ENCODE measurements around the gene WDR81. TPM values are rescaled to one million over a fixed set of nuclear protein-coding genes. Genes with fewer than 3 reads are reported as not detected.

WDR81 gene
- total RNA-seq, 2 experiments from 2014 or later: 6.3 to 7.3 TPM

DNA sequence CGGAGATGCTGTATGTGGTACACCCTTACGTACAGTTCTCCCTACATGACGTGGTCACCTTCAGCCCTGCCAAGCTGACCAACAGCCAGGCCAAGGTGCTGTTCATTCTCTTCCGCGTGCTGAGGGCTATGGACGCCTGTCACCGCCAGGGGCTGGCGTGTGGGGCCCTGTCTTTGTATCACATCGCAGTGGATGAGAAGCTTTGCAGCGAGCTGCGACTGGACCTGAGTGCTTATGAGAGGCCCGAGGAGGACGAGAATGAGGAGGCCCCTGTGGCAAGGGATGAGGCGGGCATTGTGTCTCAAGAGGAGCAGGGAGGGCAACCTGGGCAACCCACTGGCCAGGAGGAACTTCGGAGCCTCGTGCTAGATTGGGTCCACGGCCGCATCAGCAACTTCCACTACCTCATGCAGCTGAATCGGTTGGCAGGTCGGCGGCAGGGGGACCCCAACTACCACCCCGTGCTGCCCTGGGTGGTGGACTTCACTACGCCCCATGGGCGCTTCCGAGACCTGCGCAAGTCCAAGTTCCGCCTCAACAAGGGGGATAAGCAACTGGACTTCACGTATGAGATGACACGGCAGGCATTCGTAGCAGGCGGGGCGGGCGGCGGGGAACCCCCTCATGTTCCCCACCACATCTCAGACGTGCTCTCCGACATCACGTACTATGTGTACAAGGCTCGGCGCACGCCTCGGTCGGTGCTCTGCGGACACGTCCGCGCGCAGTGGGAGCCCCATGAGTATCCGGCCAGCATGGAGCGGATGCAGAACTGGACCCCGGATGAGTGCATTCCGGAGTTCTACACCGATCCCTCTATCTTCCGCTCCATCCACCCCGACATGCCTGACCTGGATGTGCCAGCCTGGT, 1.4 kb downstream of the WDR81 start:
- H3K27me3 Mint-ChIP-seq: no peaks in the 10 kb centered on the region
- no peaks in the 10 kb centered on the region for H3K36me3 Mint-ChIP-seq
- ChIA-PET POLR2A (no interaction called here), CTCF (interaction anchor here (1.8 kb wide), 1 partner anchor 9 kb away, joined by 4 read pairs; no protein-coding TSS in a partner anchor)
- H3K4me1 Mint-ChIP-seq (ENCODE audit: low read depth): peaks cover 24% of the 10 kb centered on the region
- H3K4me3 Mint-ChIP-seq: peak overlapping the region; percentile 65
- H3K27ac Mint-ChIP-seq: no peak overlapping the region
- no peak for DNase-seq
- no peaks in the 10 kb centered on the region for H3K9me3 Mint-ChIP-seq
- intact Hi-C loops (cut with micrococcal nuclease): no loop called here

DNA sequence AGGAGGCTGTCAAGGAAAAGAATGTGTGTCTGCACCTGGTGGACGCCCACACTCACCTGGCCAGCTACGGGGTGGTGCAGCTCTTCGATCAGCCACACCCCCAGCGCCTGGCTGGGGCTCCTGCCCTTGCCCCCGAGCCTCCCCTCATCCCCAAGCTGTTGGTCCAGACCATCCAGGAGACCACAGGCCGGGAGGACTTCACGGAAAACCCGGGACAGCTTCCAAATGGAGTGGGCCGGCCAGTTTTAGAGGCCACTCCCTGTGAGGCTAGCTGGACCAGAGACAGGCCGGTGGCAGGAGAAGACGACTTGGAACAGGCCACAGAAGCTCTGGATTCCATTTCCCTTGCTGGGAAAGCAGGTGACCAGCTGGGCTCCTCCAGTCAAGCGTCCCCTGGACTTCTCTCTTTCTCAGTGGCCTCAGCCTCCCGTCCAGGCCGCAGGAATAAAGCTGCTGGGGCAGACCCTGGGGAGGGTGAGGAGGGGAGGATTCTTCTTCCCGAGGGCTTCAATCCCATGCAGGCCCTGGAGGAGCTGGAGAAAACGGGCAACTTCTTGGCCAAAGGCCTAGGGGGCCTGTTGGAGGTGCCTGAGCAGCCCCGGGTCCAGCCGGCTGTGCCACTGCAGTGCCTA, 2.2 kb downstream of the WDR81 start:
- Mint-ChIP-seq H3K4me3 (no peak overlapping the region), H3K27ac (no peak overlapping the region), H3K36me3 (no peaks in the 10 kb centered on the region), H3K9me3 (no peaks in the 10 kb centered on the region), H3K4me1 (ENCODE audit: low read depth) (peaks cover 24% of the 10 kb centered on the region), H3K27me3 (no peaks in the 10 kb centered on the region)
- CTCF ChIA-PET: no interaction called here
- no peak for DNase-seq
- POLR2A ChIA-PET: interaction anchor here (0.8 kb wide), 1 partner anchor 10 kb away, joined by 5 read pairs; no protein-coding TSS in a partner anchor
- intact Hi-C loops (cut with micrococcal nuclease): no loop called here

DNA sequence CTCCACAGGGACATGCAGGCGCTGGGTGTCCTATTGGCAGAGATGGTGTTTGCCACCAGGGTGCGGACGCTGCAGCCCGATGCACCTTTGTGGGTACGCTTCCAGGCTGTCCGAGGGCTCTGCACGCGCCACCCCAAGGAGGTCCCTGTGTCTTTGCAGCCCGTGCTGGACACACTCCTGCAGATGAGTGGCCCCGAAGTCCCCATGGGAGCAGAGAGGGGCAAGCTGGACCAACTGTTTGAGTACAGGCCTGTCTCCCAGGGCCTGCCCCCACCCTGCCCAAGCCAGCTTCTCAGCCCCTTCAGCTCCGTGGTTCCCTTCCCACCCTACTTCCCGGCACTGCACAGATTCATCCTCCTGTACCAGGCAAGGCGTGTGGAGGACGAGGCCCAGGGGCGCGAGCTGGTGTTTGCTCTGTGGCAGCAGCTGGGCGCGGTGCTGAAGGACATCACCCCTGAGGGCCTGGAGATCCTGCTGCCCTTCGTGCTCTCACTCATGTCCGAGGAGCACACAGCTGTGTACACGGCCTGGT, 2.8 kb downstream of the WDR81 start:
- H3K27ac Mint-ChIP-seq: no peak overlapping the region
- H3K4me1 Mint-ChIP-seq (ENCODE audit: low read depth): peaks cover 24% of the 10 kb centered on the region
- H3K4me3 Mint-ChIP-seq: no peak overlapping the region
- CTCF ChIA-PET: no interaction called here
- no peaks in the 10 kb centered on the region for H3K27me3 Mint-ChIP-seq
- no peaks in the 10 kb centered on the region for H3K9me3 Mint-ChIP-seq
- H3K36me3 Mint-ChIP-seq: no peaks in the 10 kb centered on the region
- DNase-seq: no peak
- POLR2A ChIA-PET: interaction anchor here (0.8 kb wide), 1 partner anchor 11 kb away, joined by 5 read pairs; no protein-coding TSS in a partner anchor
- intact Hi-C loops (cut with micrococcal nuclease): no loop called here

DNA sequence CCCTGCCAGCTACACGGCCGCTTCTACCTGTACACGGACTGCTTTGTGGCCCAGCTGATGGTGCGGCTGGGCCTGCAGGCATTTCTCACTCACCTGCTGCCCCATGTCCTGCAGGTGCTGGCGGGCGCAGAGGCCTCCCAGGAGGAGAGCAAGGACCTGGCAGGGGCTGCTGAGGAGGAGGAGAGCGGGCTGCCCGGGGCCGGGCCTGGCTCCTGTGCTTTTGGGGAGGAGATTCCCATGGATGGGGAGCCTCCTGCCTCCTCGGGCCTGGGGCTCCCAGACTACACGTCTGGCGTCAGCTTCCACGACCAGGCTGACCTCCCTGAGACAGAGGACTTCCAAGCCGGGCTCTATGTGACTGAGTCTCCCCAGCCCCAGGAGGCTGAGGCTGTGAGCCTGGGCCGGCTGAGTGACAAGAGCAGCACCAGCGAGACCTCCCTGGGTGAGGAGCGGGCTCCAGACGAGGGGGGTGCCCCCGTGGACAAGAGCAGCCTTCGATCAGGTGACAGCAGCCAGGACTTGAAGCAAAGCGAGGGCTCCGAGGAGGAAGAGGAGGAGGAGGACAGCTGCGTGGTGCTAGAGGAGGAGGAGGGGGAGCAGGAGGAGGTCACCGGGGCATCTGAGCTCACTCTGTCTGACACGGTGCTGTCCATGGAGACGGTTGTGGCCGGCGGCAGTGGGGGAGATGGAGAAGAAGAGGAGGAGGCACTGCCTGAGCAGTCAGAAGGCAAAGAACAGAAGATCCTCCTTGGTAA, 3.5 kb downstream of the WDR81 start:
- POLR2A ChIA-PET: no interaction called here
- intact Hi-C loops (cut with micrococcal nuclease): no loop called here

DNA sequence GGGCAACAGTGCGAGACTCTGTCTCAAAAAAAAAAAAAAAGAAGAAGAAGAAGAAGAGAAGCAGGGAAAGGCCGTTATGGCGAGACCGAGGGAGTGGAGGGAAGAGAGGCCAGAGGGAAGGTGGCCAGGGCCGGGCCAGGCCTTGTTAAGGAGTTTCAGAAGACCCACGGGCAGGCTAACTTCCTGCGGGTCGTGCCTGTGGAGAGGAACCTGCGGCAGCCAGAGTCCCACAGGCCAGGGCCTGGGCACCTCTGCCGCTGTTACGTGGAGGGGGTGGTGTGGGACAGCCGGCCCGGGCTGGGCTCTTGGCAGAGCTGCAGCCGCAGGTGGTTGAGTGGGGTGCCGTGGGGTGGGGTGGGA, 5.4 kb downstream of the WDR81 start:
- Mint-ChIP-seq H3K36me3 (peaks cover 6% of the 10 kb centered on the region), H3K9me3 (no peaks in the 10 kb centered on the region), H3K27ac (no peak overlapping the region), H3K4me3 (no peak overlapping the region), H3K4me1 (ENCODE audit: low read depth) (peaks cover 13% of the 10 kb centered on the region), H3K27me3 (no peaks in the 10 kb centered on the region)
- CTCF ChIA-PET: interaction anchor here (0.5 to 0.6 kb wide), 2 partner anchors 9 to 10 kb away, joined by 3 read pairs; no protein-coding TSS in a partner anchor
- intact Hi-C loops (cut with micrococcal nuclease): no loop called here
- DNase-seq: no peak
- POLR2A ChIA-PET: no interaction called here

More for the DNA sequence above, 3.5 kb downstream of the WDR81 start:
- no peaks in the 10 kb centered on the region for H3K27me3 Mint-ChIP-seq
- no peaks in the 10 kb centered on the region for H3K36me3 Mint-ChIP-seq
- no peak overlapping the region for H3K27ac Mint-ChIP-seq
- H3K4me3 Mint-ChIP-seq: no peak overlapping the region
- H3K4me1 Mint-ChIP-seq (ENCODE audit: low read depth): peaks cover 20% of the 10 kb centered on the region
- DNase-seq: no peak
- H3K9me3 Mint-ChIP-seq: no peaks in the 10 kb centered on the region
- CTCF ChIA-PET: no interaction called here

GRCh38 chr17:1730326-1731193, 6.1 kb downstream of the WDR81 start:
- no peak overlapping the region for H3K27ac Mint-ChIP-seq
- H3K4me1 Mint-ChIP-seq (ENCODE audit: low read depth): peaks cover 10% of the 10 kb centered on the region
- ChIA-PET CTCF (interaction anchor here (0.5 to 0.6 kb wide), 2 partner anchors 9 to 10 kb away, joined by 3 read pairs; no protein-coding TSS in a partner anchor), POLR2A (no interaction called here)
- peaks cover 6% of the 10 kb centered on the region for H3K36me3 Mint-ChIP-seq
- H3K9me3 Mint-ChIP-seq: no peaks in the 10 kb centered on the region
- no peaks in the 10 kb centered on the region for H3K27me3 Mint-ChIP-seq
- no peak for DNase-seq
- H3K4me3 Mint-ChIP-seq: no peak overlapping the region
- intact Hi-C loops (cut with micrococcal nuclease): no loop called here

GRCh38 chr17:1731194-1731506, 6.6 kb downstream of the WDR81 start:
- CTCF ChIA-PET: no interaction called here
- POLR2A ChIA-PET: no interaction called here
- no peak overlapping the region for H3K27ac Mint-ChIP-seq
- no peak overlapping the region for H3K4me3 Mint-ChIP-seq
- intact Hi-C loops (cut with micrococcal nuclease): no loop called here
- H3K36me3 Mint-ChIP-seq: peaks cover 6% of the 10 kb centered on the region
- H3K4me1 Mint-ChIP-seq (ENCODE audit: low read depth): peaks cover 7% of the 10 kb centered on the region
- no peak for DNase-seq
- no peaks in the 10 kb centered on the region for H3K27me3 Mint-ChIP-seq
- no peaks in the 10 kb centered on the region for H3K9me3 Mint-ChIP-seq

GRCh38 chr17:1732241-1732832, 7.8 kb downstream of the WDR81 start:
- Mint-ChIP-seq H3K4me3 (no peak overlapping the region), H3K4me1 (ENCODE audit: low read depth) (peaks cover 16% of the 10 kb centered on the region), H3K9me3 (no peaks in the 10 kb centered on the region), H3K27me3 (no peaks in the 10 kb centered on the region), H3K36me3 (peaks cover 6% of the 10 kb centered on the region), H3K27ac (no peak overlapping the region)
- POLR2A ChIA-PET: no interaction called here
- intact Hi-C loops (cut with micrococcal nuclease): no loop called here
- CTCF ChIA-PET: interaction anchor here (0.9 kb wide), 1 partner anchor 12 kb away, joined by 3 read pairs; no protein-coding TSS in a partner anchor
- no peak for DNase-seq

GRCh38 chr17:1732833-1733321, 8.4 kb downstream of the WDR81 start:
- Mint-ChIP-seq H3K27ac (no peak overlapping the region), H3K9me3 (no peaks in the 10 kb centered on the region), H3K4me3 (no peak overlapping the region), H3K36me3 (peaks cover 6% of the 10 kb centered on the region), H3K4me1 (ENCODE audit: low read depth) (peaks cover 19% of the 10 kb centered on the region), H3K27me3 (no peaks in the 10 kb centered on the region)
- POLR2A ChIA-PET: no interaction called here
- CTCF ChIA-PET: interaction anchor here (0.9 kb wide), 1 partner anchor 12 kb away, joined by 3 read pairs; no protein-coding TSS in a partner anchor
- intact Hi-C loops (cut with micrococcal nuclease): no loop called here
- no peak for DNase-seq

- POLR2A ChIA-PET: no interaction called here
- CTCF ChIA-PET: no interaction called here
- peaks cover 16% of the 10 kb centered on the region for H3K4me1 Mint-ChIP-seq (ENCODE audit: low read depth)
Observed at GRCh38 chr17:1733759-1734158, 9.3 kb downstream of the WDR81 start.

DNA sequence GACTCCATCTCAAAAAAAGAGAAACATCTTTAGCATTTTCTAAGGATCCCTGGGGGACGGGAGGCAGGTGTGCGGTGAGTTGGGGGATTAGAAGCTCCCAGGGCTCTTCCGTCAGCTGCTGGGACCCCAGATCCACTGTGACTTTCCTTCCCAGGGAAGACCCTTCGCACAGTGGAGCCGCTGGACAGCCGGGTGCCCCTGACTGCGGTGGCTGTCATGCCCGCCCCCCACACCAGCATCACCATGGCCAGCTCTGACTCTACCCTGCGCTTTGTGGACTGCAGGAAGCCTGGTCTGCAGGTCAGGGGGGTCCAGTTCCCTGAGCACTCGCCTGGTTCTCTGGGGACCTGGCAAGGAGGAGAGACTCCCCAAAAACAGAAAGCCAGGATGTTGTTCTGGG, 10.9 kb downstream of the WDR81 start:
- Mint-ChIP-seq H3K4me1 (ENCODE audit: low read depth) (peaks cover 12% of the 10 kb centered on the region), H3K27ac (no peak overlapping the region), H3K36me3 (peaks cover 6% of the 10 kb centered on the region), H3K4me3 (no peak overlapping the region), H3K27me3 (no peaks in the 10 kb centered on the region), H3K9me3 (no peaks in the 10 kb centered on the region)
- ChIA-PET CTCF (no interaction called here), POLR2A (no interaction called here)
- intact Hi-C loops (cut with micrococcal nuclease): no loop called here
- DNase-seq: no peak

More at GRCh38 chr17:1733759-1734158, 9.3 kb downstream of the WDR81 start:
- no peak for DNase-seq
- intact Hi-C loops (cut with micrococcal nuclease): no loop called here
- Mint-ChIP-seq H3K9me3 (no peaks in the 10 kb centered on the region), H3K4me3 (no peak overlapping the region), H3K36me3 (peaks cover 6% of the 10 kb centered on the region), H3K27me3 (no peaks in the 10 kb centered on the region), H3K27ac (no peak overlapping the region)

Measured in activated CD4-positive, alpha-beta memory T cell treated with anti-CD3 and anti-CD28 coated beads for 36 hours (primary cell).